Measurements from ENCODE around the gene TSPAN18.

TSPAN18 gene

DNA sequence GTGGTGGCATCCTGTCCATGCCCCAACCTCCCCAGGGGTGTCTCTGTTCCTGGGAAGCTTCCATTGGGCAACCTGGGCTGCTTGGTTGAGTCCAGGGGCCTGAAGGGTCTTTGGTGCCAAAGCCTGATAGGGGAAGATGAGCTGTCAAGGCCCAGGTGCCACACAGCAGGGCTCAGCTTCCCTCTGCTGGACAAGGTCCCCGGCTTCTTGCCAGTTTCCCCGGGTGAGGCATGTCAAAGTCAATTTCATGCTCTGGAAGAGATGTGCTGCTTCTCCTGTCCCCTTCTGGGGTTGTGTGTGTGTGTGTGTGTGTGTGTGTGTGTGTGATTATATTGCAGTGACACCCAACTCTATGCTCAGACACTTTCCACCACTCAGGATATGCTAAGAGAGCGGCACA is 197.0 kb downstream of the TSPAN18 start:
- Histone ChIP-seq H3K9ac (ENCODE audit: low read length) (no peak overlapping the region), H3K4me2 (ENCODE audit: low read length) (no peak overlapping the region), H4K8ac (ENCODE audit: low read depth, low read length) (no peak overlapping the region), H2BK120ac (ENCODE audit: insufficient read depth, low read length, poor library complexity) (no peak overlapping the region), H2AK5ac (ENCODE audit: low read length) (no peak overlapping the region), H3K36me3 (ENCODE audit: control insufficient read depth in 1 of 2, insufficient read depth in 2 of 2, low read length in 2 of 2) (no peaks in the 10 kb centered on the region), H3K4me1 (ENCODE audit: control insufficient read depth in 1 of 2, insufficient read depth in 2 of 2, low read length in 2 of 2) (peaks cover 2% of the 10 kb centered on the region in 2 experiments), H3K23ac (ENCODE audit: low read length) (no peak overlapping the region), H3K18ac (ENCODE audit: low read length) (no peak overlapping the region), H4K91ac (ENCODE audit: low read depth, low read length) (no peak overlapping the region), H2BK12ac (ENCODE audit: low read length) (no peak overlapping the region), H2AFZ (ENCODE audit: insufficient read depth, low read length, poor library complexity) (no peak overlapping the region), H2BK5ac (ENCODE audit: low read depth, low read length, poor library complexity) (no peak overlapping the region), H3K4me3 (ENCODE audit: low read depth, low read length) (no peak overlapping the region), H3K9me3 (ENCODE audit: insufficient read depth, low read depth, low read length) (peaks cover 2% of the 10 kb centered on the region), H3K27me3 (ENCODE audit: insufficient read depth, low read length) (no peaks in the 10 kb centered on the region), H3K79me1 (ENCODE audit: low read length) (no peaks in the 10 kb centered on the region), H3K4ac (ENCODE audit: low read depth, low read length) (no peak overlapping the region), H3K14ac (ENCODE audit: low read length) (no peak overlapping the region), H3K27ac (ENCODE audit: low read depth, low read length) (no peak overlapping the region), H4K12ac (ENCODE audit: low read depth, low read length) (no peak overlapping the region), H3K79me2 (ENCODE audit: control insufficient read depth, insufficient read depth, low read length, poor library complexity) (no peaks in the 10 kb centered on the region)
- WGBS (ENCODE audit: extremely low coverage, insufficient coverage, insufficient read length): no CpG with 5 or more reads among the region's 3 CpGs
- DNase-seq: no peak

DNA sequence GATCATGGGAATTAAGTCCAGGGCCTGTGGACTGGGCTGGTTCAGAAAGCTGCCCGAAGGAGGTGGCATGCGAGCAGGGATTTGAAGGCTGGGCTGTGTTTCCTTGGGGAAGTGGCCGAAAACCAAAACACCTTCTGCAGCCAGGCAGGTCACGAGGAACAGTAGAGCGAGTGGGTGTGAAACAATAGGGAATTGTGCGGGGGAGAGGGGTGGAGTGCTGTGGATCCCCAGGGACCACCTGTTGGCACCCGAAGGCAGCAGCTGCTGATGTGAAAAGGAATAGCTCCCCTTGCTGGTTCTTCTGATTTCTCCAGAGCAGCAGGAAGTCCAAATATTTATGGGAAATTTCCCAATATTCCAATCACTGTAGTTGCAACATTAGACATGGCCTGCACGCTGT is 199.3 kb downstream of the TSPAN18 start:
- H3K23ac ChIP-seq (ENCODE audit: low read length): no peak overlapping the region
- H2AK5ac ChIP-seq (ENCODE audit: low read length): no peak overlapping the region
- H2BK5ac ChIP-seq (ENCODE audit: low read depth, low read length, poor library complexity): no peak overlapping the region
- H3K4me1 ChIP-seq (ENCODE audit: control insufficient read depth in 1 of 2, insufficient read depth in 2 of 2, low read length in 2 of 2): peaks cover 4 to 5% of the 10 kb centered on the region in 2 experiments
- no peaks in the 10 kb centered on the region for H3K27me3 ChIP-seq (ENCODE audit: insufficient read depth, low read length)
- H3K14ac ChIP-seq (ENCODE audit: low read length): no peak overlapping the region
- no peak overlapping the region for H4K91ac ChIP-seq (ENCODE audit: low read depth, low read length)
- H3K79me2 ChIP-seq (ENCODE audit: control insufficient read depth, insufficient read depth, low read length, poor library complexity): no peaks in the 10 kb centered on the region
- WGBS (ENCODE audit: extremely low coverage, insufficient coverage, insufficient read length): no CpG with 5 or more reads among the region's 8 CpGs
- H3K9ac ChIP-seq (ENCODE audit: low read length): no peak overlapping the region
- H2BK12ac ChIP-seq (ENCODE audit: low read length): no peak overlapping the region
- no peaks in the 10 kb centered on the region for H3K36me3 ChIP-seq (ENCODE audit: control insufficient read depth in 1 of 2, insufficient read depth in 2 of 2, low read length in 2 of 2)
- H3K4me3 ChIP-seq (ENCODE audit: low read depth, low read length): no peak overlapping the region
- H3K9me3 ChIP-seq (ENCODE audit: insufficient read depth, low read depth, low read length): peaks cover 2% of the 10 kb centered on the region
- H3K4me2 ChIP-seq (ENCODE audit: low read length): no peak overlapping the region
- H2AFZ ChIP-seq (ENCODE audit: insufficient read depth, low read length, poor library complexity): no peak overlapping the region
- no peak overlapping the region for H4K12ac ChIP-seq (ENCODE audit: low read depth, low read length)
- no peak overlapping the region for H2BK120ac ChIP-seq (ENCODE audit: insufficient read depth, low read length, poor library complexity)
- H4K8ac ChIP-seq (ENCODE audit: low read depth, low read length): no peak overlapping the region
- DNase-seq: no peak
- no peak overlapping the region for H3K4ac ChIP-seq (ENCODE audit: low read depth, low read length)
- H3K27ac ChIP-seq (ENCODE audit: low read depth, low read length): no peak overlapping the region
- H3K18ac ChIP-seq (ENCODE audit: low read length): no peak overlapping the region
- no peaks in the 10 kb centered on the region for H3K79me1 ChIP-seq (ENCODE audit: low read length)

DNA sequence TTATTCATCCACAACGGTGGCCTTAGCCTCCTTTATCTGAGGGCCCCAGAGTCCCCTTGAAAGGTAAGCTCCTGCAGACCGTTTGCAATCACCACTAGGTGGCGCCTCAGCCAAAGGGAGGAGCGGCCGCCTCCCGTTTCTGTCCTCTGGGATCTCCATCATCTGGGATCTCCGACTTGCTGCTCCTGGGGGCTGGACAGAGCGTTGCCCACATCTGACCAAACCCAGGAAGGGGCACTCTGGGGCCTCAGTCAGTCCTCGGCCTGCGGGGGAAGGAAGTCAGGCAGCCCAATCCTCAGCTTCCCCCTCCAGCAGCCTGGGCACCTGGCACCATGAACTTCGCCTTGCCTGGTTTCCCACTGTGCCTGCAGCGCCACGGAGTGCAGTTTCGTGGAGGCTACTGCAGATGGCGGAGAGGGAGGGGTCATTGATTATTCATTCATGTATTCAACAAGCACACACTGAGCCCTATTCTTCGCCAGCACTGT is 200.5 kb downstream of the TSPAN18 start:
- H3K4me2 ChIP-seq (ENCODE audit: low read length): no peak overlapping the region
- no peak overlapping the region for H2BK5ac ChIP-seq (ENCODE audit: low read depth, low read length, poor library complexity)
- H3K18ac ChIP-seq (ENCODE audit: low read length): no peak overlapping the region
- H3K4me3 ChIP-seq (ENCODE audit: low read depth, low read length): no peak overlapping the region
- no peak overlapping the region for H2BK12ac ChIP-seq (ENCODE audit: low read length)
- H3K9ac ChIP-seq (ENCODE audit: low read length): no peak overlapping the region
- H2BK120ac ChIP-seq (ENCODE audit: insufficient read depth, low read length, poor library complexity): no peak overlapping the region
- no peak overlapping the region for H3K27ac ChIP-seq (ENCODE audit: low read depth, low read length)
- H3K14ac ChIP-seq (ENCODE audit: low read length): no peak overlapping the region
- peaks cover 4 to 5% of the 10 kb centered on the region in 2 experiments for H3K4me1 ChIP-seq (ENCODE audit: control insufficient read depth in 1 of 2, insufficient read depth in 2 of 2, low read length in 2 of 2)
- H2AFZ ChIP-seq (ENCODE audit: insufficient read depth, low read length, poor library complexity): no peak overlapping the region
- H2AK5ac ChIP-seq (ENCODE audit: low read length): no peak overlapping the region
- H3K36me3 ChIP-seq (ENCODE audit: control insufficient read depth in 1 of 2, insufficient read depth in 2 of 2, low read length in 2 of 2): no peaks in the 10 kb centered on the region
- H3K27me3 ChIP-seq (ENCODE audit: insufficient read depth, low read length): no peaks in the 10 kb centered on the region
- no peaks in the 10 kb centered on the region for H3K79me1 ChIP-seq (ENCODE audit: low read length)
- H3K4ac ChIP-seq (ENCODE audit: low read depth, low read length): no peak overlapping the region
- H3K79me2 ChIP-seq (ENCODE audit: control insufficient read depth, insufficient read depth, low read length, poor library complexity): no peaks in the 10 kb centered on the region
- no CpG with 5 or more reads among the region's 16 CpGs for WGBS (ENCODE audit: extremely low coverage, insufficient coverage, insufficient read length)
- DNase-seq: peak; percentile 63 to 91
- no peak overlapping the region for H4K91ac ChIP-seq (ENCODE audit: low read depth, low read length)
- no peak overlapping the region for H3K23ac ChIP-seq (ENCODE audit: low read length)
- peaks cover 2% of the 10 kb centered on the region for H3K9me3 ChIP-seq (ENCODE audit: insufficient read depth, low read depth, low read length)
- H4K12ac ChIP-seq (ENCODE audit: low read depth, low read length): no peak overlapping the region
- no peak overlapping the region for H4K8ac ChIP-seq (ENCODE audit: low read depth, low read length)

DNA sequence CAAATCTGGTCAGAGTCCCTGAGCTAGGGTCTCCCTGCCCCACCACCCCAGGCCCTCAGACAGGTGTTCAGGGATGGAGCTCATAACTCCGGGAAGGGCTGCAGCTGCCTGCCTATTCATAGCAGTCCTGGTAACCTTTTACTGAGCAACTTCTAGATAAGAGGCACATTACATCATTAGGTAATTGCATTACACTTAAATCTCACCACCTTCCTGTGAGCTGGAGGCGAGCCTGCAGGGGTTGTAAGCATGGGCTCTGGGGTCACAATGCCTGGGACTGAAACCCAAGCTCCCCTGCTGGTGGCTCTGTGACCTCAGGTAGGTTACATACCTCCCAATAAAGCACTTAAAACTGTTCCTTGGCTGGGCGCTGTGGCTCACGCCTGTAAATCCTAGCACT is 201.4 kb downstream of the TSPAN18 start:
- no peak overlapping the region for H2BK5ac ChIP-seq (ENCODE audit: low read depth, low read length, poor library complexity)
- H3K18ac ChIP-seq (ENCODE audit: low read length): no peak overlapping the region
- H4K12ac ChIP-seq (ENCODE audit: low read depth, low read length): no peak overlapping the region
- no peak overlapping the region for H3K23ac ChIP-seq (ENCODE audit: low read length)
- no peaks in the 10 kb centered on the region for H3K79me2 ChIP-seq (ENCODE audit: control insufficient read depth, insufficient read depth, low read length, poor library complexity)
- no peak overlapping the region for H2AK5ac ChIP-seq (ENCODE audit: low read length)
- no peak overlapping the region for H3K9ac ChIP-seq (ENCODE audit: low read length)
- peak; percentile 60 to 62 for DNase-seq
- no peak overlapping the region for H4K8ac ChIP-seq (ENCODE audit: low read depth, low read length)
- no peak overlapping the region for H3K4me3 ChIP-seq (ENCODE audit: low read depth, low read length)
- peaks cover 4 to 5% of the 10 kb centered on the region in 2 experiments for H3K4me1 ChIP-seq (ENCODE audit: control insufficient read depth in 1 of 2, insufficient read depth in 2 of 2, low read length in 2 of 2)
- no peak overlapping the region for H2BK120ac ChIP-seq (ENCODE audit: insufficient read depth, low read length, poor library complexity)
- H3K27ac ChIP-seq (ENCODE audit: low read depth, low read length): no peak overlapping the region
- no peak overlapping the region for H4K91ac ChIP-seq (ENCODE audit: low read depth, low read length)
- no peak overlapping the region for H2BK12ac ChIP-seq (ENCODE audit: low read length)
- peaks cover 2% of the 10 kb centered on the region for H3K9me3 ChIP-seq (ENCODE audit: insufficient read depth, low read depth, low read length)
- H3K27me3 ChIP-seq (ENCODE audit: insufficient read depth, low read length): no peaks in the 10 kb centered on the region
- H3K14ac ChIP-seq (ENCODE audit: low read length): no peak overlapping the region
- H3K4me2 ChIP-seq (ENCODE audit: low read length): no peak overlapping the region
- no peaks in the 10 kb centered on the region for H3K79me1 ChIP-seq (ENCODE audit: low read length)
- no CpG with 5 or more reads among the region's 4 CpGs for WGBS (ENCODE audit: extremely low coverage, insufficient coverage, insufficient read length)
- H2AFZ ChIP-seq (ENCODE audit: insufficient read depth, low read length, poor library complexity): no peak overlapping the region
- H3K36me3 ChIP-seq (ENCODE audit: control insufficient read depth in 1 of 2, insufficient read depth in 2 of 2, low read length in 2 of 2): no peaks in the 10 kb centered on the region
- H3K4ac ChIP-seq (ENCODE audit: low read depth, low read length): no peak overlapping the region
